ENCODE results near the gene LSAMP. TPM values are rescaled to one million over a fixed set of nuclear protein-coding genes. Genes with fewer than 3 reads are reported as not detected.

Gene LSAMP
- polyA plus RNA-seq, 2 of the 4 experiments (the other 2 are of a cell fraction): 0.12 to 0.53 TPM

DNA sequence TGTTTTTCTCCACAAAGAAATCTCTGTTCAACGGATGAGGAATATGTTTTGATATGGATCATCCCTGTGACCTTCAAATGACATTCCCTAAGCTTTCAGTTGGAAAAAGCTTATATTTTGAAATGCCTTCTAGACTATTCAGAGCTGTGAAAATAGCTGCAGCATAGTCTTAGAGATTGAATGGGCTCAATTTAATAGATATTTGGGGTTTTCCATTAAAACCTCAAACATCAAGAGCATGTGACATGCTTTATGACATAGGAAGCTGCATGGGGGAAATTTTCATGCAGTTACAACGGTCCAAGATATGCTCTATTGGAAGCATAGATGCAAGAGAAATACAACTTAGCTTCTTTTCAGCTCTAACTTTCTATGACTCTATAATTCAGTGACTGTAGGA, 102.8 kb downstream of the LSAMP start (continued):
- TF ChIP-seq ZC3H11A (IDR thresholded peaks at IDR 0.05): no peak
- TF ChIP-seq ESRRA (IDR thresholded peaks at IDR 0.05; ENCODE audit: borderline replicate concordance, low read length): no peak

DNA sequence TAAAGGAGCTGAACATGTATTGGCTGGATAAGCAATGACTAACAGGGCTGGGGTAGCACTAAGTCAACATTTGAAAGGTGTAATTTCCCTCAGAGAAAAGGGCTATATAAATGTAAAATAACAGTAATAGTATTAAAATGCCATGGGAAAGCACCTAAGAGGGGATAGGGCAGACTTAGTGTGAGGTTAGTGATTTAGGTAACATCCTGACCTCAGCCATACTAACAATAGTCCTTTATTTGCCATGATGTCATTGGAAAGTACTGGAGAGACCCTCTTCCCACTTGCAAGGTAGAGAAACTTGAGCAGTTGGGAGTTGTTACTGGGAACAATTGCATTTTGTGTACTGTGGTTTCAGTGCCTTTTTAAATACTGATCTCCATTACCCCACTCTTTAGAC, 103.4 kb downstream of the LSAMP start:
- no peaks in the 10 kb centered on the region for H3K4me1 ChIP-seq
- ChIA-PET CTCF (no interaction called here), POLR2A (no interaction called here)
- H3K4me3 ChIP-seq: no peak overlapping the region
- ATAC-seq (no peak), DNase-seq (ENCODE audit: low read depth in 1 of 2, low spot score in 1 of 2) (no peak), FAIRE-seq (no peak)
- TF ChIP-seq ZNF302 (CRISPR knock-in tag; IDR thresholded peaks at IDR 0.05): no peak
- no peak for TF ChIP-seq HOXA7 (CRISPR knock-in tag; IDR thresholded peaks at IDR 0.05)
- TF ChIP-seq, protein P1, sequence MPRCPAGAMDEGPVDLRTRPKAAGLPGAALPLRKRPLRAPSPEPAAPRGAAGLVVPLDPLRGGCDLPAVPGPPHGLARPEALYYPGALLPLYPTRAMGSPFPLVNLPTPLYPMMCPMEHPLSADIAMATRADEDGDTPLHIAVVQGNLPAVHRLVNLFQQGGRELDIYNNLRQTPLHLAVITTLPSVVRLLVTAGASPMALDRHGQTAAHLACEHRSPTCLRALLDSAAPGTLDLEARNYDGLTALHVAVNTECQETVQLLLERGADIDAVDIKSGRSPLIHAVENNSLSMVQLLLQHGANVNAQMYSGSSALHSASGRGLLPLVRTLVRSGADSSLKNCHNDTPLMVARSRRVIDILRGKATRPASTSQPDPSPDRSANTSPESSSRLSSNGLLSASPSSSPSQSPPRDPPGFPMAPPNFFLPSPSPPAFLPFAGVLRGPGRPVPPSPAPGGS (IDR thresholded peaks at IDR 0.05): no peak
- TF ChIP-seq CBX2 (IDR thresholded peaks at IDR 0.05; ENCODE audit: borderline replicate concordance, low read depth): no peak
- no peak for TF ChIP-seq SMC3 (IDR thresholded peaks at IDR 0.05)
- no peak for TF ChIP-seq RNF2 (IDR thresholded peaks at IDR 0.05; ENCODE audit: borderline replicate concordance, low read depth)
- TF ChIP-seq, protein P2, sequence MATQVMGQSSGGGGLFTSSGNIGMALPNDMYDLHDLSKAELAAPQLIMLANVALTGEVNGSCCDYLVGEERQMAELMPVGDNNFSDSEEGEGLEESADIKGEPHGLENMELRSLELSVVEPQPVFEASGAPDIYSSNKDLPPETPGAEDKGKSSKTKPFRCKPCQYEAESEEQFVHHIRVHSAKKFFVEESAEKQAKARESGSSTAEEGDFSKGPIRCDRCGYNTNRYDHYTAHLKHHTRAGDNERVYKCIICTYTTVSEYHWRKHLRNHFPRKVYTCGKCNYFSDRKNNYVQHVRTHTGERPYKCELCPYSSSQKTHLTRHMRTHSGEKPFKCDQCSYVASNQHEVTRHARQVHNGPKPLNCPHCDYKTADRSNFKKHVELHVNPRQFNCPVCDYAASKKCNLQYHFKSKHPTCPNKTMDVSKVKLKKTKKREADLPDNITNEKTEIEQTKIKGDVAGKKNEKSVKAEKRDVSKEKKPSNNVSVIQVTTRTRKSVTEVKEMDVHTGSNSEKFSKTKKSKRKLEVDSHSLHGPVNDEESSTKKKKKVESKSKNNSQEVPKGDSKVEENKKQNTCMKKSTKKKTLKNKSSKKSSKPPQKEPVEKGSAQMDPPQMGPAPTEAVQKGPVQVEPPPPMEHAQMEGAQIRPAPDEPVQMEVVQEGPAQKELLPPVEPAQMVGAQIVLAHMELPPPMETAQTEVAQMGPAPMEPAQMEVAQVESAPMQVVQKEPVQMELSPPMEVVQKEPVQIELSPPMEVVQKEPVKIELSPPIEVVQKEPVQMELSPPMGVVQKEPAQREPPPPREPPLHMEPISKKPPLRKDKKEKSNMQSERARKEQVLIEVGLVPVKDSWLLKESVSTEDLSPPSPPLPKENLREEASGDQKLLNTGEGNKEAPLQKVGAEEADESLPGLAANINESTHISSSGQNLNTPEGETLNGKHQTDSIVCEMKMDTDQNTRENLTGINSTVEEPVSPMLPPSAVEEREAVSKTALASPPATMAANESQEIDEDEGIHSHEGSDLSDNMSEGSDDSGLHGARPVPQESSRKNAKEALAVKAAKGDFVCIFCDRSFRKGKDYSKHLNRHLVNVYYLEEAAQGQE (IDR thresholded peaks at IDR 0.05): no peak
- TF ChIP-seq JUNB (IDR thresholded peaks at IDR 0.05): no peak
- TF ChIP-seq BHLHE40 (IDR thresholded peaks at IDR 0.05; ENCODE audit: low read depth, low read length): no peak
- TF ChIP-seq NR3C1 (IDR thresholded peaks at IDR 0.05): no peak
- TF ChIP-seq NFE2L2 (conservative IDR thresholded peaks at IDR 0.05; ENCODE audit: low read length): no peak
- TF ChIP-seq, protein P3, sequence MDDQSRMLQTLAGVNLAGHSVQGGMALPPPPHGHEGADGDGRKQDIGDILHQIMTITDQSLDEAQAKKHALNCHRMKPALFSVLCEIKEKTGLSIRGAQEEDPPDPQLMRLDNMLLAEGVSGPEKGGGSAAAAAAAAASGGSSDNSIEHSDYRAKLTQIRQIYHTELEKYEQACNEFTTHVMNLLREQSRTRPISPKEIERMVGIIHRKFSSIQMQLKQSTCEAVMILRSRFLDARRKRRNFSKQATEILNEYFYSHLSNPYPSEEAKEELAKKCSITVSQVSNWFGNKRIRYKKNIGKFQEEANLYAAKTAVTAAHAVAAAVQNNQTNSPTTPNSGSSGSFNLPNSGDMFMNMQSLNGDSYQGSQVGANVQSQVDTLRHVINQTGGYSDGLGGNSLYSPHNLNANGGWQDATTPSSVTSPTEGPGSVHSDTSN (IDR thresholded peaks at IDR 0.05): no peak
- no peaks in the 10 kb centered on the region for H3K9me3 ChIP-seq
- no peak overlapping the region for H3K27ac ChIP-seq
- H3K4me2 ChIP-seq: no peak overlapping the region

DNA sequence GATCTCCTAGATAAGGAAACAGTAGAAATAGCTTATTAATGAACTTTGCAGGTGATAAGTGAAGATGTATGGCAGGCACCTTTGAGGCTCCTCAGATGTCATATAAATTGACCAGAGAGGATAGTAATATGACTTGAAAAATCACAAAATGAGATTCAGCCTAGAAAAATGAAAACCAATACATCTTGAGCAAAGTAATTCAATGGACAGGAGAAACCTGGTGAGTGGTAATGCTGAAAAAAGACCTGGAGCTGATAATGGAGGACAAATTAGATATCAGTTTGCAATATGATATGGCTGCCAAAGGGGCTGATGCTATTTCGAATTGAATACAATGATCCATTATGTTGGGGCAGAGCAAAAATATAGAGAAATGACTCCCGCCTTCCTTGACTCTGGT, 103.9 kb downstream of the LSAMP start:
- FAIRE-seq (no peak), ATAC-seq (no peak), DNase-seq (ENCODE audit: low read depth in 1 of 2, low spot score in 1 of 2) (no peak)
- no peak overlapping the region for H3K27ac ChIP-seq
- ChIA-PET POLR2A (no interaction called here), CTCF (no interaction called here)
- no peak overlapping the region for H3K4me3 ChIP-seq
- no peaks in the 10 kb centered on the region for H3K9me3 ChIP-seq
- TF ChIP-seq POLR2AphosphoS2 (conservative IDR thresholded peaks at IDR 0.05; ENCODE audit: low read length) (no peak), JUN (IDR thresholded peaks at IDR 0.05) (no peak), NFE2L2 (conservative IDR thresholded peaks at IDR 0.05; ENCODE audit: low read length) (no peak)
- H3K4me1 ChIP-seq: no peaks in the 10 kb centered on the region
- WGBS (ENCODE audit: missing lambda C conversion rate): 15% methylated on average over 2 of the region's 2 CpGs
- H3K4me2 ChIP-seq: no peak overlapping the region

DNA sequence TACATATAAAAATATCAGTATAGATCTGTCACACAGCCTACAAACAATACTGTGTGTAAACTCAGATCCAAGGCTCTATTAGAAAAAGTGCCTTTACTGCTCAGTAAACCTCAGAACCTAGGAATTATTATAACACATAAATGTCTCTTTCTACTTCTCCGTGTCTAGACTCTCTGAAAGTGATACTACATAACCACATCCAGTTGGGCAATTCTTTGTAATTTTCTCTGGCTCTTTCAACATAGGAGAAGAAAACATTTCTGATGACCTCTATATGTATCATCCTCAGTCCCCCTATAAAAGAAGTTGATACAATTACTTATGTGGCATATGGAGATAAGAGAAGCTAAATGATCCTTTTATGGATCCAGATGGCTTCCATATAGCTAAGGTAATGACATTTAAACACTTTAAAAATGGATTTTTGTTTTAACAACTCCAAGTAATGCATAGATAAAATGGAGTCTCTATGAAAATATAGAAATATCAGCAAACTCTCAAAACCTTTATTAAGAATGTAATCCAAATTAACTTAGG, 104.5 kb downstream of the LSAMP start:
- Histone ChIP-seq H3K4me1 (no peaks in the 10 kb centered on the region), H3K9me3 (no peaks in the 10 kb centered on the region), H3K27ac (no peak overlapping the region), H3K4me2 (no peak overlapping the region), H3K4me3 (no peak overlapping the region)
- no peak for ATAC-seq
- ChIA-PET POLR2A (no interaction called here), CTCF (no interaction called here)
- 3% methylated on average over 1 of the region's 1 CpG for WGBS (ENCODE audit: missing lambda C conversion rate)
- no peak for DNase-seq (ENCODE audit: low read depth in 1 of 2, low spot score in 1 of 2)
- no peak for TF ChIP-seq CHD4 (IDR thresholded peaks at IDR 0.05; ENCODE audit: borderline replicate concordance)
- TF ChIP-seq TP53 (CRISPR knock-in tag; IDR thresholded peaks at IDR 0.05): no peak
- FAIRE-seq: no peak
